Measurements from ENCODE around the gene PTPRT. TPM values are rescaled to one million over a fixed set of nuclear protein-coding genes. Genes with fewer than 3 reads are reported as not detected.

Gene PTPRT
- total RNA-seq, 1 experiment from 2014 or later = 0.13 TPM

DNA sequence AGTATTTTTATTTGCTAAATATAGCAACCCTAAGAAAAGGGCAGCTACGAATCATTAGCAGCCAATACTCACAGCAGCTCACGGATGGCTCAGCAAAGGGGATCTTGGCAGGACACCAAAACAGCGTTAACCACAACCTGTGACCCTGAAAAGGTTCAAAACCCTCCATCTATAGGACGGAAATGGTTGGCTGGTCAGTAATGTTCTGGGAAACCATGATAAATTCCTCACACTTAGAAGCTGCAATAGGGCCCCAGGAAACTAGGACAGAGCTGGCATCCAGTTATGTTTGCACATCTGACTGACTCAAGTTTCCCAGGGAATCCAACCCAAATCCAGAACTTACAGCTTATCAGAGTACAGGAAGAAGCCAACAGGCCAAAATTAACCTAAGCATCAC is 30.9 kb upstream of the PTPRT start:
- no peak overlapping the region for H3K18ac ChIP-seq (ENCODE audit: insufficient read length, low read depth, low read length)
- no peak overlapping the region for H2AK5ac ChIP-seq (ENCODE audit: insufficient read length, low read length)
- H3K4ac ChIP-seq (ENCODE audit: low read depth, low read length) = no peak overlapping the region
- H3K4me1 ChIP-seq (ENCODE audit: insufficient read depth, low read length) = no peaks in the 10 kb centered on the region
- no peaks in the 10 kb centered on the region for H3K36me3 Mint-ChIP-seq (ENCODE audit: insufficient read depth in 1 of 3, low read depth in 3 of 3)
- TF ChIP-seq, protein P1, sequence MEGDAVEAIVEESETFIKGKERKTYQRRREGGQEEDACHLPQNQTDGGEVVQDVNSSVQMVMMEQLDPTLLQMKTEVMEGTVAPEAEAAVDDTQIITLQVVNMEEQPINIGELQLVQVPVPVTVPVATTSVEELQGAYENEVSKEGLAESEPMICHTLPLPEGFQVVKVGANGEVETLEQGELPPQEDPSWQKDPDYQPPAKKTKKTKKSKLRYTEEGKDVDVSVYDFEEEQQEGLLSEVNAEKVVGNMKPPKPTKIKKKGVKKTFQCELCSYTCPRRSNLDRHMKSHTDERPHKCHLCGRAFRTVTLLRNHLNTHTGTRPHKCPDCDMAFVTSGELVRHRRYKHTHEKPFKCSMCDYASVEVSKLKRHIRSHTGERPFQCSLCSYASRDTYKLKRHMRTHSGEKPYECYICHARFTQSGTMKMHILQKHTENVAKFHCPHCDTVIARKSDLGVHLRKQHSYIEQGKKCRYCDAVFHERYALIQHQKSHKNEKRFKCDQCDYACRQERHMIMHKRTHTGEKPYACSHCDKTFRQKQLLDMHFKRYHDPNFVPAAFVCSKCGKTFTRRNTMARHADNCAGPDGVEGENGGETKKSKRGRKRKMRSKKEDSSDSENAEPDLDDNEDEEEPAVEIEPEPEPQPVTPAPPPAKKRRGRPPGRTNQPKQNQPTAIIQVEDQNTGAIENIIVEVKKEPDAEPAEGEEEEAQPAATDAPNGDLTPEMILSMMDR (conservative IDR thresholded peaks at IDR 0.05) = no peak
- no peak overlapping the region for H3K56ac ChIP-seq (ENCODE audit: insufficient read length, low read depth, low read length)
- H3K4me3 Mint-ChIP-seq = no peak overlapping the region
- H3K79me2 ChIP-seq (ENCODE audit: insufficient read depth, low read length) = no peaks in the 10 kb centered on the region
- H3K9me3 Mint-ChIP-seq = no peaks in the 10 kb centered on the region; a peak in 1 of 5 replicates
- H3K14ac ChIP-seq (ENCODE audit: insufficient read depth, low read length) = no peak overlapping the region
- no peak overlapping the region for H3K27ac ChIP-seq (ENCODE audit: insufficient read length, low read depth, low read length)
- peaks cover 1 to 9% of the 10 kb centered on the region in 2 experiments; a peak in 3 of 4 replicates for H3K4me1 Mint-ChIP-seq
- H4K8ac ChIP-seq (replicated peaks; ENCODE audit: insufficient read length, low read depth, low read length) = no peak overlapping the region
- H3K9me3 ChIP-seq (ENCODE audit: control insufficient read depth, low read depth, low read length) = peaks cover 9% of the 10 kb centered on the region
- no peak overlapping the region for H2BK5ac ChIP-seq (ENCODE audit: insufficient read length, low read length)
- H2BK20ac ChIP-seq (ENCODE audit: low read depth, low read length, poor library complexity, severe bottlenecking) = no peak overlapping the region
- no peak overlapping the region for H2BK15ac ChIP-seq (ENCODE audit: low read depth, low read length)
- H2AFZ ChIP-seq (ENCODE audit: low read length) = no peak overlapping the region
- peaks cover 22% of the 10 kb centered on the region for H3K27me3 Mint-ChIP-seq (ENCODE audit: low read depth)
- no peaks in the 10 kb centered on the region for H3K23me2 ChIP-seq (ENCODE audit: insufficient read length, low read depth, low read length, poor library complexity, severe bottlenecking)
- H4K20me1 ChIP-seq (ENCODE audit: control insufficient read depth, insufficient read depth, insufficient read length) = no peaks in the 10 kb centered on the region
- no peak overlapping the region for H3K27ac Mint-ChIP-seq
- DNase-seq = no peak
- no peak overlapping the region for H3K23ac ChIP-seq (ENCODE audit: insufficient read length, low read depth, low read length)
- no peak overlapping the region for H3K4me2 ChIP-seq (ENCODE audit: insufficient read depth, insufficient read length, low read length)
- H3K79me1 ChIP-seq (ENCODE audit: insufficient read depth, low read depth, low read length, poor library complexity, severe bottlenecking) = no peaks in the 10 kb centered on the region
- no peak overlapping the region for H3K9ac ChIP-seq (ENCODE audit: extremely low read depth, insufficient read length, low read length)
- no peak overlapping the region for H2BK120ac ChIP-seq (ENCODE audit: low read depth, low read length, poor library complexity, severe bottlenecking)
- no CpG with 5 or more reads among the region's 4 CpGs for WGBS (ENCODE audit: extremely low coverage, insufficient read length, low lambda C conversion rate)
- no peaks in the 10 kb centered on the region for H3K27me3 ChIP-seq (ENCODE audit: insufficient read depth, low read length)
- H4K5ac ChIP-seq (ENCODE audit: insufficient read length, low read depth, low read length) = no peak overlapping the region
- H3T11ph ChIP-seq (ENCODE audit: low read length) = no peak overlapping the region
- no peak overlapping the region for H4K91ac ChIP-seq (ENCODE audit: insufficient read length, low read depth, low read length)
- H2BK12ac ChIP-seq (ENCODE audit: insufficient read length, low read depth, low read length) = no peak overlapping the region
